H1 (cell line): ENCODE data around the gene MIPEP. TPM values are rescaled to one million over a fixed set of nuclear protein-coding genes. Genes with fewer than 3 reads are reported as not detected.

Experiments
- CTCF ChIA-PET: fragments of 300-600 bp; sonication (Branson Sonifier 250); formaldehyde crosslinking; loops from one replicate; lab custom pipeline; 2021; ENCODE audit not compliant: partially characterized antibody; lab: Charles Lee
- POLR2A ChIA-PET: fragments of 300-600 bp; sonication (Branson Sonifier 250); formaldehyde crosslinking; loops from one replicate; lab custom pipeline; 2021; ENCODE audit warnings: inconsistent platforms; ENCODE audit not compliant: partially characterized antibody; lab: Charles Lee
- DNase-seq, 2 experiments: peaks; one replicate each; pipeline versions ENCODE4 v3.0.0 to v3.0.0-alpha.2; 2010 to 2022; ENCODE audit warnings: low spot score in 2 of 2, low read depth in 1 of 2, mixed read lengths in 1 of 2
- FAIRE-seq: peaks from 2 replicates; lab custom pipeline; 2011; peaks lifted over from hg19 to GRCh38; lab: Jason Lieb, UNC
- H2AFZ ChIP-seq: 2 replicates; pipeline ENCODE4 v1.8.1; 2012; ENCODE audit warnings: low read length, inconsistent platforms
- H2AK5ac ChIP-seq: 2 replicates; pipeline ENCODE4 v1.6.1; 2013; ENCODE audit warnings: low read depth, low read length
- H2BK120ac ChIP-seq: replicated peaks from 2 replicates; pipeline ENCODE3; 2013; ENCODE audit warnings: low read depth, low read length, inconsistent platforms
- H2BK12ac ChIP-seq: 2 replicates; pipeline ENCODE4 v1.6.1; 2013; ENCODE audit warnings: low read depth, low read length
- H2BK15ac ChIP-seq: 2 replicates; pipeline ENCODE4 v1.6.1; 2013; ENCODE audit warnings: low read length
- H2BK20ac ChIP-seq: 2 replicates; pipeline ENCODE4 v1.6.1; 2013; ENCODE audit warnings: low read length
- H2BK5ac ChIP-seq: 2 replicates; pipeline ENCODE4 v1.6.1; 2013; ENCODE audit warnings: low read depth, low read length
- H3K14ac ChIP-seq: 2 replicates; pipeline ENCODE4 v1.6.1; 2013; ENCODE audit warnings: inconsistent platforms; ENCODE audit not compliant: insufficient read length
- H3K18ac ChIP-seq: 2 replicates; pipeline ENCODE4 v1.6.1; 2013; ENCODE audit warnings: low read length; ENCODE audit errors: extremely low read depth
- H3K23ac ChIP-seq: 2 replicates; pipeline ENCODE4 v1.6.1; 2013; ENCODE audit warnings: inconsistent platforms; ENCODE audit not compliant: insufficient read length
- H3K23me2 ChIP-seq: 2 replicates; pipeline ENCODE4 v1.6.1; 2013; ENCODE audit warnings: low read depth, low read length
- H3K27ac ChIP-seq: 2 replicates; pipeline ENCODE4 v1.6.1; 2011; ENCODE audit warnings: low read depth, low read length, inconsistent platforms
- H3K27me3 ChIP-seq, 4 experiments: replicated peaks in 1 of 4; 1 replicate in 1 of 4; 2 replicates in 3 of 4; pipeline versions ENCODE4 v1.6.1 to v1.8.1; 2011 to 2013; ENCODE audit warnings: low read length in 3 of 4, mild to moderate bottlenecking in 3 of 4, inconsistent platforms in 2 of 4, mixed read lengths in 2 of 4, moderate library complexity in 1 of 4; ENCODE audit not compliant: control insufficient read depth in 3 of 4, insufficient read depth in 3 of 4; ENCODE audit errors: extremely low read depth in 1 of 4
- H3K36me3 ChIP-seq, 4 experiments: 2 replicates each; pipeline versions ENCODE4 v1.6.1 to v1.8.1; 2011 to 2013; ENCODE audit warnings: mild to moderate bottlenecking in 4 of 4, low read length in 3 of 4, moderate library complexity in 2 of 4, control low read depth in 1 of 4, inconsistent platforms in 1 of 4; ENCODE audit not compliant: insufficient read depth in 4 of 4, control insufficient read depth in 2 of 4
- H3K4ac ChIP-seq: replicated peaks from 2 replicates; pipeline ENCODE3; 2013; ENCODE audit warnings: low read length, low read depth, mixed read lengths, inconsistent platforms; ENCODE audit not compliant: insufficient read length
- H3K4me1 ChIP-seq, 4 experiments: replicated peaks in 1 of 4; 1 replicate in 1 of 4; 2 replicates in 3 of 4; pipeline versions ENCODE4 v1.6.1 to v1.8.1; 2011 to 2013; ENCODE audit warnings: low read length in 3 of 4, inconsistent platforms in 2 of 4, mixed read lengths in 1 of 4; ENCODE audit not compliant: insufficient read depth in 4 of 4, control insufficient read depth in 3 of 4
- H3K4me2 ChIP-seq, 2 experiments: 2 replicates each; pipeline versions ENCODE4 v1.6.1 to v1.8.1; 2011 to 2013; ENCODE audit warnings: low read depth in 2 of 2, low read length in 2 of 2, control low read depth in 1 of 2, inconsistent platforms in 1 of 2, mild to moderate bottlenecking in 1 of 2; ENCODE audit not compliant: insufficient read depth in 1 of 2
- H3K4me3 ChIP-seq, 4 experiments: fragments of 200-600, 300-600 bp in 1 of 4; sonication (generic), shearing (Covaris generic), sonication (Bioruptor Twin) in 1 of 4; 2 replicates each; pipeline versions ENCODE4 v1.5.1 to v1.8.1; 2011 to 2016; ENCODE audit warnings: low read length in 4 of 4, low read depth in 3 of 4, control low read depth in 2 of 4, inconsistent platforms in 2 of 4, mild to moderate bottlenecking in 2 of 4, mixed read lengths in 1 of 4, moderate library complexity in 1 of 4; ENCODE audit not compliant: insufficient read depth in 2 of 4; ENCODE audit errors: extremely low read depth in 1 of 4
- H3K56ac ChIP-seq: replicated peaks from 2 replicates; pipeline ENCODE3; 2013; ENCODE audit warnings: low read depth, mild to moderate bottlenecking, mixed read lengths, low read length, inconsistent platforms; ENCODE audit not compliant: insufficient read length
- H3K79me1 ChIP-seq: 2 replicates; pipeline ENCODE4 v1.6.1; 2013; ENCODE audit warnings: low read depth, low read length, control low read depth
- H3K79me2 ChIP-seq, 2 experiments: 2 replicates each; pipeline versions ENCODE4 v1.6.1 to v1.8.1; 2012 to 2013; ENCODE audit warnings: low read length in 2 of 2, mild to moderate bottlenecking in 2 of 2, inconsistent platforms in 1 of 2; ENCODE audit not compliant: insufficient read depth in 2 of 2, control insufficient read depth in 1 of 2
- H3K9ac ChIP-seq, 4 experiments: replicated peaks in 1 of 4; 1 replicate in 1 of 4; 2 replicates in 3 of 4; pipeline versions ENCODE4 v1.6.1 to v1.8.1; 2011 to 2013; ENCODE audit warnings: low read depth in 3 of 4, low read length in 3 of 4, control low read depth in 2 of 4, mild to moderate bottlenecking in 2 of 4, moderate library complexity in 2 of 4, inconsistent platforms in 1 of 4; ENCODE audit errors: extremely low read depth in 1 of 4
- H3K9me3 ChIP-seq, 2 experiments: 2 replicates each; pipeline versions ENCODE4 v1.6.1 to v1.8.1; 2012 to 2013; ENCODE audit warnings: mild to moderate bottlenecking in 2 of 2, moderate library complexity in 2 of 2, control low read depth in 1 of 2, inconsistent platforms in 1 of 2, low read depth in 1 of 2, low read length in 1 of 2, mixed read lengths in 1 of 2; ENCODE audit not compliant: insufficient read depth in 2 of 2
- H4K20me1 ChIP-seq, 2 experiments: replicated peaks in 1 of 2; 2 replicates each; pipeline versions ENCODE3 to v1.8.1; 2011 to 2013; ENCODE audit warnings: inconsistent platforms in 2 of 2, low read length in 2 of 2, mild to moderate bottlenecking in 1 of 2; ENCODE audit not compliant: insufficient read depth in 2 of 2, control insufficient read depth in 1 of 2
- H4K5ac ChIP-seq: 2 replicates; pipeline ENCODE4 v1.6.1; 2013; ENCODE audit warnings: low read length, low read depth, mixed read lengths, inconsistent platforms; ENCODE audit not compliant: insufficient read length
- H4K8ac ChIP-seq: 2 replicates; pipeline ENCODE4 v1.8.0; 2013; ENCODE audit warnings: mild to moderate bottlenecking, moderate library complexity, low read length, inconsistent platforms; ENCODE audit not compliant: insufficient read depth; ENCODE audit errors: extremely low read depth
- H4K91ac ChIP-seq: replicated peaks from 2 replicates; pipeline ENCODE3; 2013; ENCODE audit warnings: low read length, mixed read lengths, inconsistent platforms; ENCODE audit not compliant: insufficient read length
- ASH2L ChIP-seq: fragments of 200-600, 300-600 bp; sonication (generic); IDR thresholded peaks from one replicate; pipeline ENCODE4 v1.7.1; 2017; ENCODE audit warnings: low read length
- ATF3 ChIP-seq: IDR thresholded peaks from 2 replicates; pipeline ENCODE4 v1.6.1; 2011; ENCODE audit warnings: low read depth, mild to moderate bottlenecking, low read length; ENCODE audit not compliant: insufficient read depth
- CBX5 ChIP-seq: fragments of 300-800, 300-1000 bp; sonication (generic); IDR thresholded peaks from 2 replicates; pipeline ENCODE4 v1.7.1; 2016; ENCODE audit warnings: antibody characterized with exemption, low read length, low read depth
- FOSL1 ChIP-seq: IDR thresholded peaks from 2 replicates; pipeline ENCODE4 v1.6.1; 2011; ENCODE audit warnings: mild to moderate bottlenecking, low read depth, low read length, moderate library complexity; ENCODE audit not compliant: insufficient read depth
- HDAC2 ChIP-seq, 2 experiments: fragments of 300-600 bp in 1 of 2; sonication (generic) in 1 of 2; IDR thresholded peaks; 2 replicates each; pipeline ENCODE4 v1.6.1; 2011 to 2012; ENCODE audit warnings: low read depth in 2 of 2, low read length in 2 of 2, mild to moderate bottlenecking in 2 of 2, moderate library complexity in 2 of 2, borderline replicate concordance in 1 of 2, inconsistent platforms in 1 of 2
- RNF2 ChIP-seq: fragments of 200-900, 300-1000 bp; sonication (generic); IDR thresholded peaks from 2 replicates; pipeline ENCODE4 v1.7.1; 2016; ENCODE audit warnings: borderline replicate concordance, low read depth, mild to moderate bottlenecking, antibody characterized with exemption, low read length; ENCODE audit not compliant: poor library complexity, severe bottlenecking; ENCODE audit errors: missing control alignments
- SP1 ChIP-seq: IDR thresholded peaks from 2 replicates; pipeline ENCODE4 v1.6.1; 2011; ENCODE audit warnings: low read depth, low read length
- SP2 ChIP-seq: IDR thresholded peaks from 2 replicates; pipeline ENCODE4 v1.6.1; 2012; ENCODE audit warnings: mild to moderate bottlenecking, low read length, inconsistent platforms
- TEAD4 ChIP-seq: IDR thresholded peaks from 2 replicates; pipeline ENCODE4 v1.6.1; 2012; ENCODE audit warnings: low read depth, low read length, inconsistent platforms, mixed read lengths
- WGBS, 2 experiments: shearing (Covaris generic) in 1 of 2; methylation state at CpG; one replicate each; pipeline versions ENCODE4 v1.1.6 to v1.1.7; 2013 to 2015; ENCODE audit warnings: low lambda C conversion rate in 2 of 2, mixed read lengths in 2 of 2, inconsistent platforms in 1 of 2, low coverage in 1 of 2, missing lambda C conversion rate in 1 of 2; ENCODE audit not compliant: insufficient replicate concordance in 2 of 2, insufficient coverage in 1 of 2, insufficient read length in 1 of 2; ENCODE audit errors: extremely low coverage in 1 of 2, missing lambda C conversion rate in 1 of 2; 5-methylcytosine and 5-hydroxymethylcytosine counted together
- polyA plus RNA-seq, 7 experiments: library from polyadenylated mRNA; depleted of rRNA in 3 of 7; stranded (reverse) in 5 of 7; unstranded in 2 of 7; fragments of >200 nt in 5 of 7; fragments of 200-250 nt in 2 of 7; gene quantifications; 1 replicate in 5 of 7; 2 replicates in 1 of 7; 4 replicates in 1 of 7; pipeline versions ENCODE4 v1.2.1 to v1.2.3, GENCODE V29; 2011 to 2013; ENCODE audit warnings: missing spikeins in 2 of 7, mixed read lengths in 2 of 7
- total RNA-seq: library from RNA; stranded (reverse); fragmentation: NEBNext Ultra II Directional; extraction: Animal tissue kit (Norgen Biotek cat#: 25700); gene quantifications from 2 replicates; pipeline ENCODE4 v1.2.1, GENCODE V29; 2021

MIPEP gene
- total and polyA plus RNA-seq, 2 of the 8 experiments (the other 6 are each of a cell fraction or from before 2014, with no cell fraction given) = 24.0 to 24.2 TPM

GRCh38 chr13:23725922-23726321 is 163.3 kb downstream of the MIPEP start:
- H3K4ac ChIP-seq = no peak overlapping the region
- no peak overlapping the region for H3K9ac ChIP-seq
- no peak overlapping the region for H3K18ac ChIP-seq
- H2BK120ac ChIP-seq = no peak overlapping the region
- no peak overlapping the region for H2AK5ac ChIP-seq
- no peak overlapping the region for H2AFZ ChIP-seq
- H3K56ac ChIP-seq = no peak overlapping the region
- ChIA-PET POLR2A (interaction anchor here (0.6 kb wide), 1 partner anchor 772 kb away, joined by 3 read pairs; no protein-coding TSS in a partner anchor), CTCF (interaction anchor here (1.0 to 3.3 kb wide), 2 partner anchors 15 to 259 kb away, joined by 3 to 21 read pairs; no protein-coding TSS in a partner anchor)
- no peak overlapping the region for H4K5ac ChIP-seq
- DNase-seq (no peak), FAIRE-seq (no peak)
- H2BK15ac ChIP-seq = peak overlapping the region; percentile 37; the same call in 1 of the 2 replicates
- no peaks in the 10 kb centered on the region for H3K36me3 ChIP-seq
- H3K4me1 ChIP-seq = peaks cover 0 to 2% (median 0%) of the 10 kb centered on the region in 4 experiments; a peak in 2 of 7 replicates
- no peak overlapping the region for H3K27ac ChIP-seq
- H2BK12ac ChIP-seq = no peak overlapping the region
- no peaks in the 10 kb centered on the region for H3K79me2 ChIP-seq
- no peaks in the 10 kb centered on the region for H3K79me1 ChIP-seq
- H3K4me3 ChIP-seq = no peak overlapping the region
- no peak overlapping the region for H4K8ac ChIP-seq
- no peak overlapping the region for H4K91ac ChIP-seq
- H3K4me2 ChIP-seq = no peak overlapping the region
- no peak overlapping the region for H3K23ac ChIP-seq
- H3K27me3 ChIP-seq = no peaks in the 10 kb centered on the region
- H4K20me1 ChIP-seq = no peaks in the 10 kb centered on the region
- no peak for TF ChIP-seq TEAD4
- TF ChIP-seq ASH2L = no peak
- TF ChIP-seq SP1 = no peak
- no peak for TF ChIP-seq FOSL1
- TF ChIP-seq HDAC2 (IDR thresholded peaks at IDR 0.05; ENCODE audit: borderline replicate concordance in 1 of 2, low read depth in 2 of 2, low read length in 2 of 2) = no peak
- no peak for TF ChIP-seq RNF2
- TF ChIP-seq ATF3 = no peak
- no peak for TF ChIP-seq CBX5
- TF ChIP-seq SP2 = no peak
- H2BK5ac ChIP-seq = no peak overlapping the region
- 91% methylated on average over 10 of the region's 10 CpGs; no CpG with 5 or more reads in 1 of the 2 experiments for WGBS, 2 experiments
- 0 out of 4 replicates have a peak, but pooled peaks cover 0 to 3% of the 10 kb centered on the region in 2 experiments for H3K9me3 ChIP-seq
- no peak overlapping the region for H3K14ac ChIP-seq
- no peaks in the 10 kb centered on the region for H3K23me2 ChIP-seq
- no peak overlapping the region for H2BK20ac ChIP-seq
